Measurements from ENCODE around the gene AK8.
A peak's percentile ranks its signal among the peaks of the same experiment; 100 is the strongest.

The AK8 gene

DNA sequence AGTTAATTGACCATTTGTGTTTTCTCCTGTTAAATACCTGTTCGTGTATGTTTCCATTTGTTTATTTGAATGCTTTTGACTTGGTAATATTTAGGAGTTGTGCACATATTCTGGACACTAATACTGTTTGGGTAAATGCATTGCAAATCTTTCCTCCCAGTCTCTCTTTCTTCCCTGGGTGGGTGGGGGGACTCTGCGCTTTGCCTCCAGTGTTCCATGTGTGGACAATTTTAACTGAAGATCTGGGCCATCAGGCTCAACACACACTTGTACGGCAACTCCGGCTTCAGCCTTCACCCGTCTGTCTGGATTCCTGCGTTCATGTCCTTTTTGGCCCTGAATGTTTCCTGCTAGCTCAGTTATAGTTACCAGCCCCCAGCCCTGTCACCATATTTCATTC is 167.8 kb downstream of the AK8 start:
- DNase-seq: no peak

DNA sequence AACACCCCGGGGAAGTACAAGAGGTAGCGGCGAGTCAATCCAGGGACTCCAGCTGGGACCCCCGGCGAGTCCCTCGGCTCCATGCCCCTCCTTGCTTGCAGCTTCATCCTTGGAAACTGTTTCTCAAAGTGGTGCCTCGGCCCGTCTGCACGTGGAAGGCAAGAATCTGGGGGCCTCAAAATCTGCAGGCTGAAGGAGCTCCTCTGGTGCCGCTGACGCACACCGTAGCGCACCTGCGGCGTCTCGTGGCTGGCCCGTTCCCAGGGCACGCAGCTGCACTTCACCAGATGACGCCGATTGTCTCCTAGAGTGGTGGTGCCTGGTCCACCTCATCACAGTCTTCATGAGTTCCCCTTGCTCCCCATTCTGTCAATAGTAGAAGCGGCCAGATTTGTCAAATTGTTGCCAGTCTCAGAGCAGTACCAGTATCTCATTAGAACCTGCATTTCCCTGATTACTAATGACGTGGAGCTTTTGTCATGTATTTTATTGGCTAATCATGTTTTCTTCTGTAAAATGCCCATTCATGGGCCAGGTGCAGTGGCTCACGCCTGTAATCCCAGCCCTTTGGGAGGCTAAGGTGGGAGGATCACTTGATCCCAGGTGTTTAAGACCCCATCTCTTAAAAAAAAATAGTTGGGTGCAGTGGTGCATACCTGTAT is 169.2 kb downstream of the AK8 start:
- no peak for DNase-seq

DNA sequence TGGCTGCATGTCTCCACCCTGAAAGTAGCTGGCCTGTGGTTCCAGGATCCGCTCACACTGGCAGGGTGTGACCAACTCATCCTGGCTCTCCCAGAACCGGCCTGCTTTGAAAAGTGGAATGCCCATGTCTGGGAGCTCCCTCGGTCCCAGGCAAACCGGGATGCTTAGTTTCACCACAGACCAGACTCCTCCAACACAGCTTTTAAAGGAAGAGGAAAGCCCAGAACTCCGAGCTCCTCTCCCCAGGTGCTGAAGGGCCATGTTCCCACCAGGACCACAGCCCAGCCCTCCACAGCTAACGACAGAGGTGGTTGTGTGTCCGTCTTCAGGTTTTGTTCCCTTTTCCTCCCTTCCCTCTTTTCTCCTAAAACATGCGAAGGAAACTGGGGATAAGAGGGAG is 169.8 kb downstream of the AK8 start:
- no peak for DNase-seq

DNA sequence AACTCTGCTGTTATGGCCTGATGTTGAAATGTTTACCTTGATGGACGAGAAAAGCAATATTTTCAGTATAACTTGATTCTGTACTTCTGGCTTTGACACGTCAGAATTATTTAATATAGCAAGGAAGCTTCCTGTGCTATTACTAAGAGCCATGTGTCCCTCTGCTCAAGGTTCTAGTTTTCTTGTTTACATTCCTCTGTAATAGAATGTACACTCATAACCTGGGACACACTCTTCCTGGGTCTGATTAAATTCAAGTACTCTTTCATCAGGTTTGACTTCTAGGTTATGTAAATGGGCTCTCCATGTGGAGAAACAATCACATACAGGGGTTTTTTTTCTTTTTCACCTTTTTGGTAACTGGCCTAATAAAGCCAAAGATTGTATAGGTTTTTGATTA is 174.7 kb downstream of the AK8 start:
- DNase-seq: no peak

DNA sequence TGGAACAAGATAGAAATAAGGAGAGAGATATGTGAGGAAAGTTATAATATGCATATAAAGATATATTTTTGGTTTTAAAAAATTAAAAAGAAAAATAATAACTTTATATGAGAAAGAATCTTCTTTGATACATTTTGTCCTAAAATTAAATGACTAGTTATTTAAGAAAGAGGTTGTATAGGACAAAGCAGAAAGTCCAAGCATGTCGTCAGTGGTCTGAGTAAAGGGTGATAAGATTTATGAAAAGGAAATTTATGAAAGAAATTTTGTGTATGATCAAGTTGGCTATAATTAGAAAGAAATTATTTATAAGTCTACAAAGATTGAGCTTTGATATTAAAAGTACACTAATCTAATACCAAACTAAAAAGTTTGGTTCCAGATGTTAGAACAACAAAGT is 175.8 kb downstream of the AK8 start:
- DNase-seq: no peak

DNA sequence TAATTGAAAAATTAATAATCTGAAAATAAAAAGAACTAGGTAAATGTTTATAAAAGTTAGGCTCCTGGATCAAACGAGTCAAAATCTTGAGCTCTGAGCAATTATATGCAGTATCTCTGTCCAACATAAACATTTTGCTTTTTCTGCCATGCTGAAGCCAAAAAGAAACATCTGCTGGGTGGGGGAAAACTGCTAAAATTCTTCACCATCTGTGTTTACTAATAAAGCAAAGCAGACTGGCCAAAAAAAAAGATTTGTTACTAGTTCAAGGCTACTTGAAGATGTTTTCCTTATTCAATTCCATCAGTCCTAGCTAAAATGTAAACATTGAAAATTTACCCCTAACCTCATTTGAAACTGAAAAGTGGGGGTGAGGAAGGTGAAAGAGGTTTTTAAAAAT is 178.1 kb downstream of the AK8 start:
- no peak for DNase-seq

DNA sequence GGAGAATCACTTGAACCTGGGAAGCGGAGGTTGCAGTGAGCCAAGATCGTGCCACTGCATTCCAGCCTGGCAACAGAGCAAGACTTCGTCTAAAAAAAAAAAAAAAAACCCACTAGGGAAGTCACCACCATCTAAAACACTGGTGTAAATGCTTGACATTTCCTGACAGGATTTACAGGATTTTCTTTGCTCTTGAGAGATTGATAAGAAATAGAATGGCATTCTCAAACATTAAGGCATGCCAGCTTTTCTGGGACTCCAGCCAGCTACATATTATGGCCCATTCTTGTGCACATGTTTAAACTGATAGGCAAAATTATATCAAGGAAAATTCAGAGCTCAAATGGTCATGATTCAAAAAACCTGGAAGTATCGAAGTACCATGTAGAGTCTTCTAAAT is 179.1 kb downstream of the AK8 start:
- DNase-seq: peak; percentile 59

DNA sequence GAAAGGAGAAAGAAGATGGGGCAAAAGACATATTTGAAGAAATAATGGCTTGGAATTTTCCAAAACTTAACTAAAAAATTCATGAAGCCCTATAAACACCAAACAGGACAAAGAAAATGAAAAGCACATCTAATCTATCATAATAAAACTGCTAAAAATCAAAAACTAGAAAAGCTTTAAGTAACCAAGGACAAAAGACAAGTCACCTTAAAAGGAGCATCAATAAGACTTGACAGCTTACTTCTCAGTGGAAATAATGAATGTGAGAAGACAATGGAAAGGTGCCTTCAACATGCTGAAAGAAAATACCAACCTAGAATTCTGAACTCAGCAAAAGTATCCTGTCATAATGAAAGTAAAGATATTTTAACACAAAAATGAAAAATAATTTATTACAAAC is 180.9 kb downstream of the AK8 start:
- DNase-seq: no peak

DNA sequence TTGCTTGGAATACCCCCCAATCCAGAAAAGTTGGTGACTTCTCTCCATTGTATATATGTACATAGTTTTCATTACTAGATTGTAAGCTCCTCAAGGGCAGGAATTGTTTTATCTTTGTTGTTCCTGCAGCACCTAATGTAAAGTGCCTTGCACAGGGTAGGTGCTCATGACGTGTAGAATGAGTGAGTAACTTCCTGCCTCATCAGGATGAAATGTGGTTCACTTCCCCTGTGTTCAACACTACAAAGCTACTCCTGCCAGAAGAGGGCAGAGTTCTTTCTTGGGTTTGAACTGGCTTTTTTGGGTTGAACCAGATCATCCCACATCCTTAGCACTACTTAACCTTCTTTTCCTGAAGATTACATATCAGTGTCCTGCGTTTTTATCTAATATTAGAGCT is 183.9 kb downstream of the AK8 start:
- DNase-seq: peak; percentile 46

DNA sequence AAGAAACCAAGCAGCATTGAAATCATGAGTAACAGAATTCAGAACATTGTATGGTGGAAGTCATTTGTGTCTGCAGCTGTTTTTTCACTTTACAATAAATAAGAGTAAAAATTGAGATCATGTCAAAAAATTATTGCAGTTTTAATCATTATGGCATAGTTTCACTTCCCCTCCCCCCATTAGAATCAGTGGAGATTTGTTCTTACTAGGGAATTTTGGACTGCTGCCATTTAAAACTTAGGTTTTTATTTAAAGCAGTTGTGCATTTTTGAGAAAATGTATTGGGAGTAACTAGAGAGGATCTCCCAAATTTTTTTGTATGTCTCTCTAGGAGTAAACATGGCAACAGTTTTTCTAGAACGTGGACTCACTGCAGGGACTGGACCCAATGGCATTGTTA is 187.4 kb downstream of the AK8 start:
- no peak for DNase-seq

DNA sequence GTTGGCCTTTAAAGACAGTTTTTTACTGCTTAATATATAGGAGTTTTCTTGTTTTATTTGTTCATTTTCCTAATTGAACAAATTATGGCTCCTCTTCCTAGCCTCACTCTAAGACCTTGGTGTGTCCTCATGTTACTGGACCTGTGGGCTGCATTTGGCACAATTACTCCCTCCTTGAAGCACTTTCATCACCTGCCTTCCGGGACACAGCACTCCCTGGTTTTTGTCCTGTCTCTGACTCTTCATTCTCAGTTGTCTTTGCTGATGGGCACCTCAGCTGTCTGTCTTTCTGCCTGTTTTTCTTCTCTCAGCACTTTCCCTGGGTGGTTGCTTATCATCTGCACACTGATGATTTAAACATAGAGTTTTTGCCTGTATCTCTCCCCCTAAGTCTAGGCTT is 194.2 kb downstream of the AK8 start:
- no peak for DNase-seq

DNA sequence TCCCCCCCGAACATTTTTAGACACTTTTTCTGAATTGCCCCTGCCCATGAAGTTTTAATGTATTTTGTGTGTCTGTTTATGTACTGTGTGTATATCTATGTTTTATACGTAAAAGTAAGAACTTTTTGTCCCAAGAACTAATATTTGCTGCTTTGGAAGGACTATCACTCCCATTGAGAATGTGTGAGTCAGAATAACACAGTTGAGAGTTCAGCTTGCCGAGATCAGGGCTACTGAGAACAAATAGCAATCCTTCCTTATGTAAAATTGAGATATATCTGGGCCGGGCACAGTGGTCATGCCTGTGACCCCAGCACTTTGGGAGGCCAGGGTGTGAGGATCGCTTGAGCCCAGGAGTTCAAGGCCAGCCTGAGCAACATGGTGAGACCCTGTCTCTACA is 196.5 kb downstream of the AK8 start:
- DNase-seq: no peak

DNA sequence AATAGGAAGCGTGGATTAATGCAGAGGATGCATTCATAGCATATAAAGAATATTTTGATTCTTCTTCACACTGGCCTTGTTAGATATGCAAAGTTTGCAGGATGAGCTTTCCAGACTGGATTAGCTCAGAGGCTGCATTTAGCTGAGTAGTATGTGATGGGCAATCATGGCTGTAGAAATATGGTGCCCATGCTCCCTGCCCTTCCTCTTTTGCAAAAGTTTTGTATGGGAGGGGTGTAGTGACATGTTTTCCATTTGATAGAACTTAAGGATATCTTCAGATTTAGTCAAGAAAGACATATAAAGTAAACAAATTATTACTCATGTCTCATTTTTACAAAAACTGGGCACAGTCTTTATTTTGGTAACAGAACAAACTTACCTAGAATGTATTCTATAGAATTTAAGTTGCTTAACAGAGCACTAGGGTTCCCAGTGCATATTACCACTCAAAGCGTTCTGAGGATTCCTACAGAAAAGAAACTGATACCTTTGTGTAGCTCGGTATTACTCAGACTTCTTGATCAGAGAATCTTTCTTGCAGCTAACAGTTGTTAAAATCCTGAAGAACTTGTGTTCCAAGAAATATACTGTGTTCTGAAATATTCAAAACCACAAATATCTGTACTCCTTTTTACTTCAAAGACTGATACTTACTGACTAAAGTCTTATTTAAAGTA is 198.0 kb downstream of the AK8 start:
- DNase-seq: no peak

DNA sequence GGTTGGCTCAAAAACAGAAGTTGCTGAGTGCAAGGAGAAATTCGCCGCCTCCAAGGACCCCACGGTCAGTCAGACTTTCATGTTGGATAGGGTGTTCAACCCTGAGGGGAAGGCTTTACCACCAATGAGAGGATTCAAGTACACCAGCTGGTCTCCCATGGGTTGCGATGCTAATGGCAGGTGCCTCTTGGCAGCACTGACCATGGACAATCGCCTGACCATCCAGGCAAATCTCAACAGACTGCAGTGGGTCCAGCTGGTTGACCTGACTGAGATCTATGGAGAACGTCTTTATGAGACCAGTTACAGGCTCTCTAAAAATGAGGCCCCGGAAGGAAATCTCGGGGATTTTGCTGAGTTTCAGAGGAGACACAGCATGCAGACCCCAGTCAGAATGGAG is 200.1 kb downstream of the AK8 start:
- DNase-seq: no peak

All from NCI-H226 (cell line).